Inferior parietal cortex (tissue), 1 donor: ENCODE results near the gene TBCK.

Experiments used
- DNase-seq: peaks from one replicate; pipeline ENCODE4 v3.0.0-alpha.2; 2016; ENCODE audit errors: extremely low spot score

TBCK gene

DNA sequence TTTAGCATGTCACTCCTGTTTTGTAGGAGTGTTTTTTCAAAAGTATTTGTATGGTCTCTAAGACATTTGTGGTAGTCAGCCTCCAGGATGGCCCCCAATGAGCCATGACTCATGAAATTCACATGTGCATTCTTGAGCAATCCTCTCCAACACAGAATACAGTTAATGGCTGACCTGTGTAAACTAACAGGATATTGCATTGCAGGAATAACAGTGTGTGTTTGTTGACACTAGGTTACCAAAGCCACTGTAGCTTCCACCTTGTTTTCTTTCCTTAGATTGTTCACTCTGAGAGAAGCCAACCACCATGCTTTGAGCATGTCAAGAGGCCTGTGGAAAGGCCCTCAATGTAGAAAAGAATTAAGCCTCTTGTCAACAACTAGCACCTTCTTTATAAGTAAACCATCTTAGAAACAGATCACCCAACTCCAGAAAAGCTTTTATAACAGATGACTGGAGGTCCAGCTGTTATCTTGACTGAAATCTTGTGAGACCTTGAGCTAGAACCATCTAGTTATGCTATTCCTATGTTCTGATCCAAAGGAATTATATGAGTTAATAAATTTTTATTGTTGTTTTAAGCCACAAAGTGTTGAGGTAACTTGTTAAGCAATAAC lies 28.5 kb downstream of the TBCK start:
- DNase-seq: no peak

DNA sequence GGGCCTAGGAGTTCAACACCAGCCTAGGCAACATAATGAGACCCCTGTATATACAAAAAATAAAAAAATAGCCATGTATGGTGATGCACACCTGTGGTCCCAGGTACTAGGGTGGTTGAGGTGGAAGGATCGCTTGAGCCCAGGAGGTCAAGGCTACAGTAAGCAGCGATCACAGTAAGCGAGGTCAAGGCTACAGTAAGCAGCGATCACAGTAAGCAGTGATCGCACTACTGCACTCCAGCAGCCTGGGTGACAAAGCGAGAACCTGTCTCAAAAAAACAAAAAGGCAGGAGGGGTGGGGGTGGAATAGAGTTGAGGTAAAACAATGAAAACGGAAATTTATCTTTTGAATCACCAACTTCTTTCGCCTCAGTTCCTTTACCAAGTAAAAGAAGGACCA lies 29.4 kb downstream of the TBCK start:
- no peak for DNase-seq

GRCh38 chr4:106284227-106284626 lies 31.8 kb downstream of the TBCK start:
- no peak for DNase-seq

- no peak for DNase-seq
These were observed 38.8 kb downstream of the TBCK start for GRCh38 chr4:106277140-106277675.

GRCh38 chr4:106273831-106274230 lies 42.2 kb downstream of the TBCK start:
- no peak for DNase-seq

- DNase-seq: no peak
These were observed 45.3 kb downstream of the TBCK start for GRCh38 chr4:106270736-106271135.

DNA sequence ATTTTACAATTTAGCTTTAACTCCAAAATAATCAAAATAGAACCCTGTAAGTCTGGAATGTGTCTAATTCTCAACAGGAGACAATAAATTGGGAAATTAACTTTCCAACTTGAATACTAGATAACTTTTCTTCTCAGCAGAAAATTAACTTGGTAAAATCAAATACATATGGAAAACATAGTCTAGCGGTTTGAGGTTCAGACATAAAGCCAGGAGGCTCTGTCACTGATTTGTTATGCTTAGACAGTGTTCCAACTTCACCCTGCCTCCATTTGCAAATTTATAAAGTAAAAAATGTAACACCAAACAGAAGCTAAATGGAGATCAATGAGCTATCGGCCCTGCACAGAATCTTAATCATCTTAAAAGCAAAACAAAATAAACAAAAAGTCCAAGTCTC lies 46.3 kb downstream of the TBCK start:
- DNase-seq: no peak

DNA sequence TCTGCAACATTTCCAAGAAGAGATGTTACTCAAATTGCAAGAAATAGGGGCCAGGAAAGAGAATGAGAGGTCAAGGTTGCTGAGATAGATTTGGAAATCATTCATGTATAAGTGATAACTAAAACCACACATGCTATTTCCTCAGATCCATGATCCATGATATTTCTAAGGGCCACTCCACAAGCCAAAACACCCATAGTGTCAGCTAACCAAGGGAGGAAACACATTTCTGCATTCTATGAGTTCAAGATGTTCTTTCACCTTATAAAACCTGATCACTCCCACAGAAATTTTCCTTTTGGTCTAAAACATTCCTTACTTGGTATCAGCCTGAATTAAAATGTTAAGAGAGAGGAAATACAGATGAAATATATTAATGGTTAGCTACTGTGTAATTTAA lies 47.2 kb downstream of the TBCK start:
- no peak for DNase-seq

DNA sequence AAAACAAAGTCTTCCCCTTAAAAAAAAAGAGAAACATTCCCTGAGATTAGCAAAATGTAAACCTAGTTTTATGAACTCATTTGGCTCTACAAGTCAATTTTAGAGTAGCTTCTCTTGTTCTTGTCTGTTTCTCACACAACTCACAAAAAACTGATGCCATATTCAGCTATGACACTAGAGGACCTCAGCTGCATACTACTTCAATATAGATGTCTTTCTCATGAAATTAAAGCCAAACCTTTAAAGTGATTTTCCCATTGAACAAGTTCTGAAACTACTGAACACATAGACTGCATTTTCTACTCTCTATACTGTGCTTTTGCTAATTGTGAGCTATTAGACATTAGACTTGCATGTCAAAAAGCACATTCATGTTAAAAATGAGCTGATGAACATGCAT lies 49.8 kb downstream of the TBCK start:
- DNase-seq: peak; percentile 45

GRCh38 chr4:106264331-106264728 lies 51.7 kb downstream of the TBCK start:
- no peak for DNase-seq

- DNase-seq: no peak
These were observed 52.2 kb downstream of the TBCK start for GRCh38 chr4:106263594-106264330.

GRCh38 chr4:106261980-106262379 lies 54.0 kb downstream of the TBCK start:
- DNase-seq: no peak

DNA sequence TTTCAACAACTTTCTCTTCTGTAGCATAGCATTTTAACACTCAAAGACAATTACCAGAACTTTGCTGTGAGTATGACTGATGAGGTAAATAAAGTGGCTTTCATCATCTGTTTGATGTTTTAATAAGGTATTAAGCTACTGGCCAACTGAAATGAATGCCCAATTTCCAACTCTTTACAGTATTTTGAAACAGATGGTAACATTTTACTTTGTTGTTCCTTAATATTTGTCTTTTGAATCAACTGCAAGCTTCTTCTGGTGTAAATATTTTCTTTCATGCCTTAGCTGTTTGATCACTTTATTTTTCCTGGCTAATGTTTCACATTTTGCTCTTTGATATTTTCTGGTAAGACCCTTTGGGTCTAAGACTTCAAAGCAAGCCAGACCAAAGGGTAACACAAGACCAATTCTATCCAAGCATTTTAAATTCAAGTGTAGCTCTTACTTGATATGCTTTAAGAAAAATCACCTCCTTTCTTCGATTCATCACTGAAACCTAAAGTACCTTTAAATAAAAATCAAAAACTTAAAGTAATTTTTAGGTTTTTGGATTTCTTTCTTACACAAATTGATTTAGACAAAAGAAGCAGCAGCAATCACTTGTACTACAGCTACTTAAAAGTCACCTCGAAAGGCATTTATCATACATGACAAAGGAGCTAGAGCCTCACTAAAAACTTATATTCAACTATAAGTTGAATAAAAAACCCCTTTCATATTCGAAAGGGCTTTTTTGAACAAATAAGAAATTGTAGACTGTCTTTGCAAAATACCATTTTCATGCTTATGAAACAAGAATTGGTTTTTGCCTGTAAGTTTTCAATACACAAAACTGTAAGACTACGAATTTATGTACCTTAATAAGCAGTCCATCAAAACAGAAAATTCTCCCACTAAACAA lies 57.6 kb downstream of the TBCK start:
- DNase-seq: no peak

DNA sequence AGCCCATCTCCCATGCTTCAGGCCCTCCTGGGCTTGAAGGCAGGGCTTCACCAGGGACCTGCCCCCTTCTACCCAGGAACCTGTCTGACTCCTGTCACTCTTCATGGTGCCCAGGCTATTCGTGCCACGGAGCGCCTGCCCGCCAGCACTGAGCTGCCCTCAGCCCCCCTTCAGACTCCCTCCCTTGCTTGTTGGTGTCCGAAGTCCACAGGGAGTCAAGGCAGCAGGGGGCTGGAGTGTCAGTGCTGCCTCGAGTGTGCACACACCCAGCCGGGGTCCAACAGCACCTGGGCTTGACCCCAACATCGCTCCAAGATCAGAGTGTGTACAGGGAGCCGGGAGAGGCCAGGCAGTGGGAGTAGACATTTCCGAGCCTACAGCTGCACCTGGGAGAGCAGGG lies 59.8 kb downstream of the TBCK start:
- DNase-seq: no peak

GRCh38 chr4:106255195-106255594 lies 60.8 kb downstream of the TBCK start:
- no peak for DNase-seq

DNA sequence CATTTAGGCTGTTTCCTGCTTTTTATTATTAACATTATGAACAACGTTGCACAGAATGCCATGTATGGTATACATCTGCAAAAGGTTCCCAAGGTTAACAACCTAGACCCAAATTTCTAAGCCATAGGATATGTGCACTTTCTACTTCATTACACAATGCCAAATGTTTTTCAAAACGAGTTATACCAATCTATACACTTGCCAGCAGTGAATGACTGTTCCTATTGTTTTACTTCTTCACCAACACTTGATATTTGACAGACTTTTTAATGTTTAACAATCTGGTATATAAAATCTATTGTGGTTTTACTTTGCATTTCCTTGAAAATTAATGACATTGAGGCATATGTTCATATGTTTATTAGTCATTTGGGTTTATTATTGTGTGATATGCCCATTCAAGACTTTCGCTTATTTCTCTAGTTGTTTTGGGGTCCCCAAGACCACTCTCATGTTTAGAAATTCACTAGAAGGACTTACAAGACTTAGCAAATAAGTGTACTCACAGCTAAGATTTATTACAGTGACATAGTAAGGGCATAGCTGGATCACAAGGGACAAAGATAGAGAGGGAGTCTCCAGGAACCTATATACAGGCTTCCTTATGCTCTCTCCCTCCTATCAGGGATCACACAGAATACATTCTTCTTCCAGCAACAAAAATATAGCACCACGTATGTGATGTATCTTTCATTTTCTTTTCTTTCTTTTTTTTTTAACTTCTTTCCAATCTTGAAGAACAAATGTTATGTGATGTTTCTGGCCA lies 62.5 kb downstream of the TBCK start:
- DNase-seq: no peak

DNA sequence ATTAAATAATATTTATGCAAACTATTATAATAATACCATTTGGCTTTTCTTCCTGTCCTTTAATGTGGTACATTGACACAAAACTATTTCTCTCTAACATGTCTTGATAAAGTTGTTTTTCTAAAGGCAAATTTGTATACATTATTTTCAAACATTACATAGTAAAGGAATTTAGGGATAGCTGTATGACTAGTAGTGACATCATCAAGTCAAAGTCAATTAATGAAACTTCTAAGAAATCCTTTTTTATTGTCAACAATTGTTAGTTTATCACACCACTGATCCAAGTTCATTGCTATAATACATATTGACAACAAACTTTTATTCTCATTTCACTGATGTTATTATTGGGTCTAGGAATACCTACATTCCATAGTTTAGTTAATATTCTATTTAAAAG lies 68.4 kb downstream of the TBCK start:
- no peak for DNase-seq

GRCh38 chr4:106246441-106246840 lies 69.6 kb downstream of the TBCK start:
- DNase-seq: no peak

- DNase-seq: no peak
These were observed 70.8 kb downstream of the TBCK start for GRCh38 chr4:106245176-106245575.

DNA sequence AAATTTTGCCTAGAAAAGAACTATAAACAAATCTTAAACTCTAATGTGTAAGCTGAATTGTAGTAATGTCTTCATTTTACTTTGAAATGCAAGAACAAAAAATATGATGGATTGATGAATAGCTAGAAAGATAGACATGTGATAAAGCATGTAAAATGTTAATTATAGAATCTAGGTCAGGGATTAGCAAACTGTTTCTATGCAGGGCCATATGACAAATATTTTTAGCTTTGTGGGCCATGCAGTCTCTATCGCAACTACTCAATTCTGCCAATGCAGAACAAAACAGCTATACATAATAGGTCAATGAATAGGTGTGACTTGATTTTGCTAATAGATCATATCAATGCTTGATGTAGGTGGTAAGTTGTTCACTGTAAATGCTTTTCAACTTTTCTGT lies 75.3 kb downstream of the TBCK start:
- no peak for DNase-seq

DNA sequence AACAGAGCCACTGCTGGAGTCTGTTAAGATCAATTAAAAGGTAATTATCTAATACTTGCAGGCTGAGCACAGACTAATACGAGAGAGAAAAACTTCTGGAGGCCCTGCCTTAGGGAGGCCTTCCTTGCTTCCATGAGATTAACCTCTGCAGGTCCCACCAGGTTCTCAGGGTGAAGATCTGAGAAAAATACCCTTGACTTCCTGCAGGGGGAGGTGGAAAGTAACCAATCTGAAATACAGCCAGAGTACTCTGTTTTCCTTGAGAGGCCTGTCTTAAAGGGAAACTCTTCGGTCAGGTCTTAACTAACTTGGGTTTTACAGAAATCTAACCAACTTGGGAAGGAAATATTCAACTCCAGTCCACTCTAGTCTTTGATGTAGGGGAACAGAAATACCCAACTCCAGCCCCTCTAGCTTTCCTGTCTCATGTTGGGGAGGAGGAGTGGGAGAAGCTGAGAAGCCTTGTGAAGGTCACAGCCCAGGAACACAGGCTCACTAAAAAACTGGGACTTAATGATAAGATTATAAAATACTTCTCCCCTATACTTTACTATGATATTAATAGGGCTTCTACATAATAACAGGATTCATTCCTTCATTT lies 77.1 kb downstream of the TBCK start:
- no peak for DNase-seq
